Stomach smooth muscle (tissue), 2 donors: ENCODE measurements around the gene BMPER.

Source experiments
- H3K27ac ChIP-seq: one replicate; pipeline ENCODE4 v1.7.0; 2013; ENCODE audit warnings: mild to moderate bottlenecking, low read length, inconsistent platforms
- H3K27me3 ChIP-seq, 2 donors: one replicate each; pipeline ENCODE4 v1.7.0; 2013; ENCODE audit warnings: low read length in 2 of 2; ENCODE audit not compliant: insufficient read depth in 2 of 2, control insufficient read depth in 1 of 2
- H3K36me3 ChIP-seq, 2 donors: one replicate each; pipeline ENCODE4 v1.7.0; 2013; ENCODE audit warnings: low read length in 2 of 2; ENCODE audit not compliant: control insufficient read depth in 2 of 2, insufficient read depth in 2 of 2
- H3K4me1 ChIP-seq: one replicate; pipeline ENCODE4 v1.7.0; 2013; ENCODE audit warnings: low read length; ENCODE audit not compliant: control insufficient read depth, insufficient read depth
- H3K4me3 ChIP-seq, 2 donors: one replicate each; pipeline ENCODE4 v1.7.0; 2013; ENCODE audit warnings: low read length in 2 of 2
- H3K9ac ChIP-seq, 2 donors: one replicate each; pipeline ENCODE4 v1.7.0; 2013; ENCODE audit warnings: low read length in 2 of 2, mild to moderate bottlenecking in 1 of 2
- H3K9me3 ChIP-seq, 2 donors: one replicate each; pipeline ENCODE4 v1.7.0; 2013; ENCODE audit warnings: low read length in 2 of 2; ENCODE audit not compliant: control insufficient read depth in 2 of 2
- donor health status: healthy.
- donor health status: Pancreatic carcinoma.

Gene BMPER

GRCh38 chr7:34061149-34061548 is 155.8 kb downstream of the BMPER start:
- Histone ChIP-seq H3K9me3 (no peaks in the 10 kb centered on the region), H3K9ac (no peak overlapping the region), H3K4me3 (no peak overlapping the region), H3K36me3 (peaks cover 4 to 10% of the 10 kb centered on the region in 2 donors), H3K4me1 (peaks cover 6% of the 10 kb centered on the region), H3K27me3 (no peaks in the 10 kb centered on the region), H3K27ac (no peak overlapping the region)

DNA sequence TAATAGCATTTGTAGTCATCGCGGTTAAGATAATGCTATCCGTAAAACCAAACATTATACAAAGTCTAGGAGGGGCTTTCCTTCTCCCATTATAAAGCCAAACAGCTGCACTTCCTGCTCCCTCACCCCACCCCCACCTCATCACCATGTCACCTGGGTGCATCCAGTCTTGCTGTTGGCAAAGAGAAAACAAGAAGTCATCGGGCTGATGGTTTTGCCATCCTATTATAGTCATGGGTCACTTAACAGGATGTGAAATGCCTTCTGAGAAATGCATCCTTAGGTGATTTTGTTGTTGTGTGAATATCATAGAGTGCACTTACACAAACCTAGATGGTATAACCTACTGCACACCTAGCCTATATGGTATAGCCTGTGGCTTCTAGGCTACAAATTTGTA is 157.0 kb downstream of the BMPER start:
- Histone ChIP-seq H3K9ac (no peak overlapping the region), H3K4me1 (peaks cover 17% of the 10 kb centered on the region), H3K4me3 (no peak overlapping the region), H3K36me3 (peaks cover 0 to 5% of the 10 kb centered on the region in 2 donors), H3K9me3 (no peaks in the 10 kb centered on the region), H3K27me3 (no peaks in the 10 kb centered on the region), H3K27ac (no peak overlapping the region)

DNA sequence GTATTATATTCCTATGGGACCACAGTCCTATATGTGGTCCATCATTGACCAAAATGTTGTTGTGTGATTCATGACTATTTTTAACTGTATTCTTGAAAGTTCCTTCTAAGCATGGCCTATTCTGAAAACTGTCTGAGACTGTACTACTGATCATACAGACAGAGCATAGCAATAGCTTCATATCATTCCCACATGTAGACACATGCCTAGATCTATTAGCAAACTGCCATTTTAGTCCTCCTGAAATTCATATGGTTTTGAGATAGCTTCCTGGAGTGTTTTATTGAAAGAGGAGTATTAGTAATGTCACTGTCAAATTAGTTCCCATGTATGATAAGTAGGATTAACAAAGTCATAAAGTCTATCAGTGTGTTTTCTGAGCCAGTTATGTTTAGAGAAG is 157.5 kb downstream of the BMPER start:
- no peak overlapping the region for H3K9ac ChIP-seq

GRCh38 chr7:34064519-34065158 is 159.3 kb downstream of the BMPER start:
- Histone ChIP-seq H3K9ac (no peak overlapping the region), H3K27ac (no peak overlapping the region), H3K27me3 (no peaks in the 10 kb centered on the region), H3K4me3 (no peak overlapping the region), H3K9me3 (no peaks in the 10 kb centered on the region), H3K36me3 (peaks cover 0 to 2% of the 10 kb centered on the region in 2 donors), H3K4me1 (peaks cover 20% of the 10 kb centered on the region)

More for the DNA sequence above, 157.5 kb downstream of the BMPER start:
- H3K9me3 ChIP-seq: no peaks in the 10 kb centered on the region
- peaks cover 20% of the 10 kb centered on the region for H3K4me1 ChIP-seq
- no peak overlapping the region for H3K4me3 ChIP-seq
- H3K27me3 ChIP-seq: no peaks in the 10 kb centered on the region
- no peak overlapping the region for H3K27ac ChIP-seq
- peaks cover 0 to 4% of the 10 kb centered on the region in 2 donors for H3K36me3 ChIP-seq

DNA sequence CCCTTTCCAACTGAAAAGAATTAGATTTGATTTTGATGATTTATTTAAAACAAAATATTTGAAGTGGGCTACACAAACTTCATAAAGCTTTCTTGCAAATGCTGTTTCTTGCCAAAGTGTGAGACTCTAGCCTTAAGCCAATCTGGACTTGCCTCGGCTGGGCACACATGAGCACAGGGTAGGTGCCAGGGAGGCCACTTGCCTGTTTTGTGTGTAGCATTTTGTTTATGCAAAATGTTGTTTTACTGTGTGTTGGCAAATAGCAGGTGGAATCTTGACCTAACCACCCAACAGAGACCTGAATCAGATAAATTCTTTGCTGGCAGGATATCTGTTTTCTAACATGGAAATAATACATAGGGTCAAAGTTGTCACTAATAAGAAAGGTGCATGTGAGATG is 161.1 kb downstream of the BMPER start:
- no peaks in the 10 kb centered on the region for H3K27me3 ChIP-seq
- no peaks in the 10 kb centered on the region for H3K36me3 ChIP-seq
- no peaks in the 10 kb centered on the region for H3K9me3 ChIP-seq
- H3K27ac ChIP-seq: peak overlapping the region; percentile 56
- no peak overlapping the region for H3K9ac ChIP-seq
- H3K4me3 ChIP-seq: no peak overlapping the region
- peaks cover 29% of the 10 kb centered on the region for H3K4me1 ChIP-seq

GRCh38 chr7:34067005-34067778 is 161.9 kb downstream of the BMPER start:
- no peaks in the 10 kb centered on the region for H3K36me3 ChIP-seq
- H3K27ac ChIP-seq: peak overlapping the region; percentile 56
- H3K9ac ChIP-seq: no peak overlapping the region
- H3K4me1 ChIP-seq: peaks cover 29% of the 10 kb centered on the region
- no peaks in the 10 kb centered on the region for H3K27me3 ChIP-seq
- no peak overlapping the region for H3K4me3 ChIP-seq
- H3K9me3 ChIP-seq: no peaks in the 10 kb centered on the region

- no peaks in the 10 kb centered on the region for H3K9me3 ChIP-seq
- H3K36me3 ChIP-seq: no peaks in the 10 kb centered on the region
- no peak overlapping the region for H3K9ac ChIP-seq
- H3K27ac ChIP-seq: no peak overlapping the region
- H3K27me3 ChIP-seq: no peaks in the 10 kb centered on the region
- no peak overlapping the region for H3K4me3 ChIP-seq
- peaks cover 35% of the 10 kb centered on the region for H3K4me1 ChIP-seq
Measured at GRCh38 chr7:34069676-34070075, 164.3 kb downstream of the BMPER start.

- Histone ChIP-seq H3K27me3 (no peaks in the 10 kb centered on the region), H3K9me3 (no peaks in the 10 kb centered on the region), H3K27ac (peak overlapping the region; percentile 20), H3K36me3 (no peaks in the 10 kb centered on the region), H3K4me1 (peaks cover 28% of the 10 kb centered on the region), H3K9ac (no peak overlapping the region), H3K4me3 (no peak overlapping the region)
Measured at GRCh38 chr7:34070511-34071323, 165.4 kb downstream of the BMPER start.

- no peak overlapping the region for H3K27ac ChIP-seq
- H3K4me3 ChIP-seq: no peak overlapping the region
- no peak overlapping the region for H3K9ac ChIP-seq
- no peaks in the 10 kb centered on the region for H3K36me3 ChIP-seq
- no peaks in the 10 kb centered on the region for H3K27me3 ChIP-seq
- no peaks in the 10 kb centered on the region for H3K9me3 ChIP-seq
- H3K4me1 ChIP-seq: peaks cover 15% of the 10 kb centered on the region
Measured at GRCh38 chr7:34073676-34074075, 168.3 kb downstream of the BMPER start.

DNA sequence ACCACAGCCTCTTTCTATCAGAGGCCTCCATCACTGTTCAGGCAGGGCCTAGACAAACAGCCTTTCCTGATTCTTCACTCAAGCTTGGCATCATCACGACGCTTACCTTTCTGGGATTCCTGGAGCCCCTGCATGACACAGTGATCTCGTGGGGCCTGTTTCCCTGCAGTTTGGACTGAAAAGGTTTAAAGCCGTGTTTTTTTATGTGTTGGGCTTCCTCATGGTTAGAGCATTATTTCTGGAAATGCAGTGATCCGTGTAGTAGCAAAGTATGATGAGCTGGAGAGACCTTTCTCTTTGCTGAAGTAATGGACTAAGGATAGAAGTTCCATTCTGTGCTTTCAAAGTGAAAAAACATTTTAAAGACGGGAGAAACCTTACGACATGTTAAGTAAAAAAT is 169.1 kb downstream of the BMPER start:
- Histone ChIP-seq H3K36me3 (no peaks in the 10 kb centered on the region), H3K27ac (no peak overlapping the region), H3K4me3 (no peak overlapping the region)

More for the DNA sequence above, 169.1 kb downstream of the BMPER start:
- Histone ChIP-seq H3K9ac (no peak overlapping the region), H3K4me1 (peaks cover 15% of the 10 kb centered on the region), H3K27me3 (no peaks in the 10 kb centered on the region), H3K9me3 (no peaks in the 10 kb centered on the region)
